IMR-90 (cell line): ENCODE results near the gene ATP11A. TPM values are rescaled to one million over a fixed set of nuclear protein-coding genes. Genes with fewer than 3 reads are reported as not detected.

Experiments used
- ATAC-seq: fragments of 200-7000 bp; cut with Tn5 transposase; 2 replicates; pipeline ENCODE4 v1.9.1; 2020; ENCODE audit warnings: low read depth, mild to moderate bottlenecking, moderate library complexity
- BruUV-seq: library from RNA; stranded (reverse); fragments of 400-500 nt; replicated peaks from 2 replicates; lab custom pipeline; 2021; lab: Mats Ljungman, UMichigan
- CTCF ChIA-PET: fragments of 300-600 bp; formaldehyde crosslinking; extraction: SDS; loops from one replicate; lab custom pipeline; 2021; ENCODE audit warnings: antibody characterized with exemption; lab: Yijun Ruan, JAX
- POLR2A ChIA-PET: fragments of 300-600 bp; sonication (Branson Sonifier 250); formaldehyde crosslinking; loops from one replicate; lab custom pipeline; 2022; ENCODE audit warnings: antibody characterized with exemption; ENCODE audit not compliant: unreplicated experiment; lab: Charles Lee
- DNase-seq: peaks from one replicate; pipeline ENCODE4 v3.0.0; 2013
- H2AFZ ChIP-seq: replicated peaks from 2 replicates; pipeline ENCODE3; 2013; ENCODE audit warnings: low read length, mild to moderate bottlenecking; ENCODE audit not compliant: poor library complexity
- H2AK5ac ChIP-seq: 2 replicates; pipeline ENCODE4 v1.6.1; 2013; ENCODE audit warnings: low read depth, low read length, inconsistent platforms
- H2AK9ac ChIP-seq: replicated peaks from 2 replicates; pipeline ENCODE3; 2013; ENCODE audit warnings: mild to moderate bottlenecking, low read depth, low read length, moderate library complexity; ENCODE audit not compliant: poor library complexity
- H2BK120ac ChIP-seq: 2 replicates; pipeline ENCODE4 v1.6.1; 2013; ENCODE audit warnings: low read depth, low read length, inconsistent platforms
- H2BK15ac ChIP-seq: 3 replicates; pipeline ENCODE4 v1.6.1; 2013; ENCODE audit warnings: low read depth, low read length, inconsistent platforms
- H2BK20ac ChIP-seq: 2 replicates; pipeline ENCODE4 v1.6.1; 2013; ENCODE audit warnings: low read depth, mild to moderate bottlenecking, inconsistent platforms, low read length, moderate library complexity
- H2BK5ac ChIP-seq: 2 replicates; pipeline ENCODE4 v1.6.1; 2013; ENCODE audit warnings: mild to moderate bottlenecking, low read depth, low read length, inconsistent platforms; ENCODE audit not compliant: poor library complexity, severe bottlenecking
- H3K14ac ChIP-seq: replicated peaks from 2 replicates; pipeline ENCODE4 v1.6.1; 2013; ENCODE audit warnings: low read depth, low read length, inconsistent platforms
- H3K18ac ChIP-seq: 2 replicates; pipeline ENCODE4 v1.6.1; 2013; ENCODE audit warnings: low read depth, low read length, control low read depth
- H3K23ac ChIP-seq: 2 replicates; pipeline ENCODE4 v1.6.1; 2013; ENCODE audit warnings: low read depth, low read length, inconsistent platforms
- H3K27ac ChIP-seq: 2 replicates; pipeline ENCODE4 v1.5.1; 2013; ENCODE audit warnings: mild to moderate bottlenecking, control low read depth, low read length; ENCODE audit not compliant: insufficient read depth
- H3K27me3 ChIP-seq: 2 replicates; pipeline ENCODE4 v1.6.1; 2013; ENCODE audit warnings: low read length; ENCODE audit not compliant: control insufficient read depth, insufficient read depth
- H3K36me3 ChIP-seq: 2 replicates; pipeline ENCODE4 v1.6.1; 2013; ENCODE audit warnings: low read length, mixed read lengths; ENCODE audit not compliant: control insufficient read depth, insufficient read depth
- H3K4ac ChIP-seq: 2 replicates; pipeline ENCODE4 v1.6.1; 2013; ENCODE audit warnings: low read depth, low read length, inconsistent platforms
- H3K4me1 ChIP-seq: 2 replicates; pipeline ENCODE4 v1.6.1; 2013; ENCODE audit warnings: low read length, mixed read lengths; ENCODE audit not compliant: control insufficient read depth, insufficient read depth
- H3K4me2 ChIP-seq: 2 replicates; pipeline ENCODE4 v1.6.1; 2013; ENCODE audit warnings: low read depth, mild to moderate bottlenecking, control low read depth, low read length, moderate library complexity
- H3K4me3 ChIP-seq: 2 replicates; pipeline ENCODE4 v1.5.1; 2013; ENCODE audit warnings: low read depth, mild to moderate bottlenecking, control low read depth, low read length, moderate library complexity; ENCODE audit not compliant: insufficient read depth
- H3K56ac ChIP-seq: 2 replicates; pipeline ENCODE4 v1.6.1; 2013; ENCODE audit warnings: low read length, inconsistent platforms; ENCODE audit not compliant: insufficient read depth; ENCODE audit errors: extremely low read depth
- H3K79me1 ChIP-seq, 2 experiments: 2 replicates each; pipeline ENCODE4 v1.6.1; 2013; ENCODE audit warnings: low read length in 2 of 2, inconsistent platforms in 1 of 2, low read depth in 1 of 2
- H3K9ac ChIP-seq: 2 replicates; pipeline ENCODE4 v1.6.1; 2013; ENCODE audit warnings: low read depth, low read length, control low read depth
- H3K9me1 ChIP-seq: 2 replicates; pipeline ENCODE4 v1.6.1; 2013; ENCODE audit warnings: low read length, inconsistent platforms; ENCODE audit not compliant: insufficient read depth
- H3K9me3 ChIP-seq: 2 replicates; pipeline ENCODE4 v1.6.1; 2013; ENCODE audit warnings: low read length; ENCODE audit not compliant: control insufficient read depth, insufficient read depth
- H4K20me1 ChIP-seq: 2 replicates; pipeline ENCODE4 v1.6.1; 2013; ENCODE audit warnings: low read length, inconsistent platforms; ENCODE audit not compliant: insufficient read depth
- H4K5ac ChIP-seq: 2 replicates; pipeline ENCODE4 v1.6.1; 2013; ENCODE audit warnings: mild to moderate bottlenecking, low read depth, low read length, control low read depth
- H4K8ac ChIP-seq, 2 experiments: 2 replicates each; pipeline ENCODE4 v1.6.1; 2013; ENCODE audit warnings: low read depth in 2 of 2, low read length in 2 of 2, control low read depth in 1 of 2, inconsistent platforms in 1 of 2
- H4K91ac ChIP-seq: 2 replicates; pipeline ENCODE4 v1.6.1; 2013; ENCODE audit warnings: low read depth, low read length, inconsistent platforms; ENCODE audit not compliant: insufficient read depth
- CEBPB ChIP-seq: IDR thresholded peaks from 2 replicates; pipeline ENCODE4 v1.6.1; 2012; ENCODE audit warnings: low read depth, low read length, improper control_type of control experiment
- CHD1 ChIP-seq: IDR thresholded peaks from 2 replicates; pipeline ENCODE4 v1.6.1; 2012; ENCODE audit warnings: low read depth, low read length, improper control_type of control experiment
- CTCF ChIP-seq: conservative IDR thresholded peaks from 2 replicates; pipeline ENCODE4 v1.5.1; 2012; ENCODE audit warnings: mild to moderate bottlenecking, low read depth, low read length, improper control_type of control experiment
- MAZ ChIP-seq: IDR thresholded peaks from 2 replicates; pipeline ENCODE4 v1.6.1; 2012; ENCODE audit warnings: low read depth, mild to moderate bottlenecking, low read length, improper control_type of control experiment, moderate library complexity, borderline replicate concordance
- MXI1 ChIP-seq: IDR thresholded peaks from 2 replicates; pipeline ENCODE4 v1.6.1; 2012; ENCODE audit warnings: low read depth, mild to moderate bottlenecking, low read length, moderate library complexity, borderline replicate concordance
- NFE2L2 ChIP-seq: fragments of 150-350 bp; IDR thresholded peaks from 2 replicates; pipeline ENCODE4 v1.6.1; 2016; ENCODE audit warnings: low read depth, mild to moderate bottlenecking, low read length
- RAD21 ChIP-seq: IDR thresholded peaks from 2 replicates; pipeline ENCODE4 v1.6.1; 2012; ENCODE audit warnings: low read length, improper control_type of control experiment
- SMC3 ChIP-seq: fragments of 150-350 bp; IDR thresholded peaks from 2 replicates; pipeline ENCODE4 v1.6.1; 2016; ENCODE audit warnings: low read depth, mild to moderate bottlenecking, antibody characterized with exemption, low read length, moderate library complexity
- WGBS, 2 experiments: methylation state at CpG; one replicate each; pipeline versions ENCODE4 v1.1.5 to v1.1.7; 2013; ENCODE audit warnings: missing lambda C conversion rate in 2 of 2; ENCODE audit not compliant: insufficient read length in 1 of 2; ENCODE audit errors: extremely low coverage in 2 of 2; 5-methylcytosine and 5-hydroxymethylcytosine counted together
- dilution Hi-C: fragments of 300-500 bp; cut with HindIII; formaldehyde crosslinking; loops from one replicate; pipeline ENCODE4 v1.14.3; 2018; ENCODE audit warnings: low sequenced_read_pairs; ENCODE audit not compliant: unreplicated experiment
- in situ Hi-C: fragments of 300-500 bp; cut with MboI; formaldehyde crosslinking; loops from 3 replicates; pipeline ENCODE4 v1.14.3; 2019; ENCODE audit warnings: low sequenced_read_pairs, inconsistent platforms, mixed read lengths
- intact Hi-C: fragments of 100-400 bp; cut with micrococcal nuclease; formaldehyde crosslinking; loops from 2 replicates; pipeline ENCODE4 v1.10.0; 2022
- polyA plus RNA-seq, 3 experiments: library from polyadenylated mRNA; depleted of rRNA; stranded (reverse); fragments of >200 nt; gene quantifications; 2 replicates each; pipeline ENCODE4 v1.2.3, GENCODE V29; 2012; ENCODE audit warnings: low replicate concordance in 1 of 3
- total RNA-seq: library from RNA; depleted of rRNA; stranded (reverse); fragments of >200 nt; gene quantifications from 2 replicates; pipeline ENCODE4 v1.2.3, GENCODE V29; 2012
- TF ChIP-seq, protein P1 (sequence below): fragments of 150-350 bp; IDR thresholded peaks from 2 replicates; pipeline ENCODE4 v1.6.1; 2016; ENCODE audit warnings: low read depth, mild to moderate bottlenecking, low read length, moderate library complexity, borderline replicate concordance
- TF ChIP-seq, protein P2 (sequence below): fragments of 150-350 bp; IDR thresholded peaks from 2 replicates; pipeline ENCODE4 v1.6.1; 2017; ENCODE audit warnings: mild to moderate bottlenecking, antibody characterized with exemption, low read length, low read depth

ATP11A gene
- total and polyA plus RNA-seq, 2 of the 4 experiments (the other 2 are of a cell fraction): 8.4 to 12.0 TPM

- no peak overlapping the region for H4K8ac ChIP-seq
- H2BK15ac ChIP-seq: no peak overlapping the region
- H3K9me1 ChIP-seq: no peaks in the 10 kb centered on the region; the same call in 1 of the 2 replicates
- intact Hi-C loops: no loop called here
- no peaks in the 10 kb centered on the region for H3K9me3 ChIP-seq
- H3K14ac ChIP-seq: no peak overlapping the region
- H3K4ac ChIP-seq: no peak overlapping the region
- no peaks in the 10 kb centered on the region for H3K4me1 ChIP-seq
- peaks cover 48% of the 10 kb centered on the region for H3K36me3 ChIP-seq
- H4K20me1 ChIP-seq: no peaks in the 10 kb centered on the region
- no peak overlapping the region for H2BK5ac ChIP-seq
- no peak overlapping the region for H3K56ac ChIP-seq
- TF ChIP-seq SMC3 (no peak), RAD21 (no peak), CHD1 (no peak), CTCF (no peak), CEBPB (no peak), MXI1 (no peak), MAZ (no peak), NFE2L2 (no peak)
- TF ChIP-seq, protein P1, sequence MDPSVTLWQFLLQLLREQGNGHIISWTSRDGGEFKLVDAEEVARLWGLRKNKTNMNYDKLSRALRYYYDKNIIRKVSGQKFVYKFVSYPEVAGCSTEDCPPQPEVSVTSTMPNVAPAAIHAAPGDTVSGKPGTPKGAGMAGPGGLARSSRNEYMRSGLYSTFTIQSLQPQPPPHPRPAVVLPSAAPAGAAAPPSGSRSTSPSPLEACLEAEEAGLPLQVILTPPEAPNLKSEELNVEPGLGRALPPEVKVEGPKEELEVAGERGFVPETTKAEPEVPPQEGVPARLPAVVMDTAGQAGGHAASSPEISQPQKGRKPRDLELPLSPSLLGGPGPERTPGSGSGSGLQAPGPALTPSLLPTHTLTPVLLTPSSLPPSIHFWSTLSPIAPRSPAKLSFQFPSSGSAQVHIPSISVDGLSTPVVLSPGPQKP: no peak
- TF ChIP-seq, protein P2, sequence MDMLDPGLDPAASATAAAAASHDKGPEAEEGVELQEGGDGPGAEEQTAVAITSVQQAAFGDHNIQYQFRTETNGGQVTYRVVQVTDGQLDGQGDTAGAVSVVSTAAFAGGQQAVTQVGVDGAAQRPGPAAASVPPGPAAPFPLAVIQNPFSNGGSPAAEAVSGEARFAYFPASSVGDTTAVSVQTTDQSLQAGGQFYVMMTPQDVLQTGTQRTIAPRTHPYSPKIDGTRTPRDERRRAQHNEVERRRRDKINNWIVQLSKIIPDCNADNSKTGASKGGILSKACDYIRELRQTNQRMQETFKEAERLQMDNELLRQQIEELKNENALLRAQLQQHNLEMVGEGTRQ: no peak
- WGBS, 2 experiments: 96% methylated on average over 5 of the region's 10 CpGs; no CpG with 5 or more reads in 1 of the 2 experiments
- no peak overlapping the region for H4K91ac ChIP-seq
- no peak overlapping the region for H3K18ac ChIP-seq
- no peak overlapping the region for H3K27ac ChIP-seq
- no peak overlapping the region for H2BK120ac ChIP-seq
- H3K4me3 ChIP-seq: no peak overlapping the region
- no peak overlapping the region for H2BK20ac ChIP-seq
- dilution Hi-C loops: no loop called here
- no peak overlapping the region for H3K9ac ChIP-seq
- no peak overlapping the region for H2AFZ ChIP-seq
- no peak overlapping the region for H3K23ac ChIP-seq
- CTCF ChIA-PET: no interaction called here
- no peaks in the 10 kb centered on the region; a peak in 1 of 4 replicates for H3K79me1 ChIP-seq
- H2AK9ac ChIP-seq: no peak overlapping the region
- H3K27me3 ChIP-seq: no peaks in the 10 kb centered on the region
- no peak for ATAC-seq
- BruUV-seq: no TSS peak
- in situ Hi-C loops: no loop called here
- DNase-seq: no peak
- H2AK5ac ChIP-seq: no peak overlapping the region
- POLR2A ChIA-PET: no interaction called here
- no peak overlapping the region for H3K4me2 ChIP-seq
- H4K5ac ChIP-seq: no peak overlapping the region
These were observed 134.6 kb downstream of the ATP11A start for GRCh38 chr13:112824429-112824828.
